HL-60/S4 (cell line): ENCODE results near the gene PDGFD.
"Not testable (repeated sequence)": the region's sequence is repeated elsewhere in the genome, so short reads cannot be mapped to it uniquely, and the experiment has no call there.

Source experiments
- in situ Hi-C: fragments of 300-500 bp; cut with MboI; formaldehyde crosslinking; loops from 2 replicates; pipeline ENCODE4 v1.14.3; 2022; ENCODE audit warnings: low sequenced_read_pairs

The PDGFD gene

DNA sequence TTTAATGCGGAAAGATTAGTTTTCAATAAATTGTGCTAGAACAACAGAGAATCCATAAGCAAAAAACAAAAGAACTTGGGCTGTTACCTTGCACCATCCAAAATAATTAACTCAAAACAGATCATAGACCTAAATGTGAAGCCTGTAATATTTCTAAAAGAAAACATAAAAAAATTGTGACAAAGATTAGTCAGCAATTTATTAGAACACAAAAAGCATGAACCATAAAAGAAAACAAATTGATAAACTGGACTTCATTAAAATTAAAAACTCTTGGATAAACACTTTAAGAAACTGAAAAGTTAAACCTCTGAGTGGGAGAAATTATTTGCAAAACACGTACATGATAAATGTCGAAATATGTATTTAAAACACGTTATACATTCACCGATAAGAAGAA, 106.0 kb downstream of the PDGFD start:
- in situ Hi-C loops: no loop called here

DNA sequence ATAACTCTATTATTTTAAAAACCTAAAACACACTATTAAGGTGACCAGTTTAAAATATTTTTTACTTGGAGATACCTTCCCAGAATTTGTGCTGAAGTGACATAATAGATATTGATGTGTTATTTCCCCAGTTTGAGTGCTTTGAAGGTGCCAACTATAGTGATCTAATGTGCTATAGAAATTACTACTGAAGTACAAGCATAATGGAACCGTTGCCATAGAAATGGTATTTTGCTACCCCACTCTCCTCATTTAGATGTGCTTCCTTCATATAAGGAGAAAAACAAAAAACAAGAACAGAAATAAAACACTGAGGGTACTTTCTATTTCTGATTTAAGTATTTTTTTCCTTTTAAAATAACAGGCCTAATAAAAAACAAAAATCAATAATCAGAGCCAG, 108.4 kb downstream of the PDGFD start:
- in situ Hi-C loops: no loop called here

DNA sequence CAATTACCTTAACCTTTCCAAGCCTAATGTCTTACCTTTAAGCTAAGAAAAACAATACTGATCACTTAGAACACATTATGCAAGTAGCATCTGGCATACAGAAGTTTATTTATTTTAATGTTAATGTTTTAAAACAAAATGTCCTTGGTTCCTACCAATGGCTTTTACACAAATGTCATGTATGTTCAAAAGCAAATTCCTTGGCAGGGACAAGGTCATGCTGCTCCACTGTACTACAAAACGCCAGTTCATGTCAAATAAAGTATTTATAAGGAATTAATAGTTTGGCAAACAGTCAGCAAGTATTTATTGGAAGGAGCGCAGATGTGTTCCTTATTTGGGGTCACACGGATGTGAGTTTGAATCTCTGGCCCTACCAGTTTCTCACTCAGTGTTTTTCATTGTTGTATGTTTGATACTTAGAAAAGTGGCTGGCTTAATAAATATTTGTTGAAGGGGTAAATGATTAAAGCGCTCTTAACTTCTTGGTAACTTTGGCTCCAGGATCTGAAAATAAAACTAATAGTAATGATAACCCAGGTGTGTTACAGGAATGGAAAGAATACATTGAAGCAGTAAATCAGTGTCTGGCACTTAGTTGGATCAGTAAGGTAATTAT, 108.9 kb downstream of the PDGFD start:
- in situ Hi-C loops: no loop called here

DNA sequence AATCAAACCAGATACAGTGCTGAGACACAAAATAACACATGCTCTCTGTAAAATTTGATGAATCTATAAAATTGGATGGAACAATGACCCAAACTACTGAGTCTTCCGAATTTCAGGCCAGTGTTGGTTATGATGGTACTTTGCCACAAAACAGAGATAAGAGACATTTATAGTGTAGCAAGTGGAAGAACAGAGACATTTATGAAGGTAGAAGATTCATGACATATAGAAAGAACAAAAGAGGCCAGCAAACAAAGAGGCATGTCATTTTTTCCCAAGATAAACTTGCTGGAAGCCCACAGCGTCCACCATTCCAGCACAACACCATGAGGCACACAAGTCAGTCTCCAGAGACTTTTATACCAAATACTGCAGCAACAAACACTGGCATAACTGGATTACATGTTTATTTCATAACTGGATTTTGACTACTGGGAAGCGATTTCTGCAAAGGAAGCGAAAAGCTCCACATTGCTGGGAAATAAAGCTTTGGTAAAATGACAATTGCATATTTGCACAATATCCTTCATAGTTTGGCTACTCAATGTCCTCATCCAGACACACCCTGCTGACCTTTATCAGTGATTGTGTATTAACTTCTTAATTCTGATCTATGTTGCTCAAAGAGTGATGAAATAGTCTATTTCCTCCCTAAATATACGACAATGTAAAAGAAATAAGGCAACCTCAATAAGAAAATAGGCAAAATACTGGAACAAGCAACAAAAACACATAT, 110.0 kb downstream of the PDGFD start:
- in situ Hi-C loops: no loop called here

DNA sequence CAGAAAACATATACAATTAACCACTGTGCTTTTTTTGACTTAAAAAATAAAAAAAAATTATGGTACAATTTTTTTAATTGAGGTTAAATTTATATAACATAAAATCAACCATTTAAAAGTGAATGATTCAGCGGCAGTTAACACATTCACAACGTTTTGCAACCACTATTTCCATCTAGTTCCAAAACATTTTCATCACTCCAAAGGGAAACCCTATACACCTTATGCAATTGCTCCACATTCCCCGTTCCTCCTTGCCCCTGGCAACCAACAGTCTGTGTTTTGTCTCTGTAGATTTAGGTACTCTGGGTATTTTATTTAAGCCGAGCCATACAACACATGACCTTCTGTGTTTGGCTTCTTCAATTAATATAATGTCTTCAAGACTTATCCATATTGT, 112.2 kb downstream of the PDGFD start:
- in situ Hi-C loops: no loop called here

DNA sequence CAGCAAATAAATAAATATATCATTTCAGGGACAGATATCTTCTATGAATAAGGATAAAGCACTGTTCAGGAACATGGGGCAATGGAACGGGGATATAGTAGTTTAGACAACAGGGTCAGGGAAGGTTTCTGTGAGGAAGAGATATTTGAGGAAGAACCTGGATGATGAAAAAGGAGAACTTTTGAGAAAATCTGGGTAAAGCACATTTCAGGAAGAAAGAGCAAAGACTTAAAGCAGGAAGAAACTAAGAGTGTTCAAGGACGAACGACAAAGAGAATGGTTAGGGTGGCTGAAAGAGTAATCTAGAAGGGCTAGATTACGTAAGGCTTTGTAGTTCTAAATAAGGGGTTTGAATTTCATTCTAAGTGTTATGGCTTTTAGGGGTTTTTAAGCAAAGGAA, 114.8 kb downstream of the PDGFD start:
- in situ Hi-C loops: no loop called here

DNA sequence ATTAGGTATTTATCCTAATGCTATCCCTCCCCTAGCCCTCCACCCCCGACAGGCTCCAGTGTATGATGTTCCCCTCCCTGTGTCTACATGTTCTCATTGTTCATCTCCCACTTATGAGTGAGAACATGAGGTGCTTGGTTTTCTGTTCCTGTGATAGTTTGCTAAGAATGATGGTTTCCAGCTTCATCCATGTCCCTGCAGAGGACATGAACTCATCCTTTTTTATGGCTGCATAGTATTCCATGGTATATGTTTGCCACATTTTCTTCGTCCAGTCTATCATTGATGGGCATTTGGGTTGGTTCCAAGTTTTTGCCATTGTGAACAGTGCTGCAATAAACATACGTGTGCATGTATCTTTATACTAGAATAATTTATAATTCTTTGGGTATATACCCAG, 117.1 kb downstream of the PDGFD start:
- in situ Hi-C loops: not testable (repeated sequence)

DNA sequence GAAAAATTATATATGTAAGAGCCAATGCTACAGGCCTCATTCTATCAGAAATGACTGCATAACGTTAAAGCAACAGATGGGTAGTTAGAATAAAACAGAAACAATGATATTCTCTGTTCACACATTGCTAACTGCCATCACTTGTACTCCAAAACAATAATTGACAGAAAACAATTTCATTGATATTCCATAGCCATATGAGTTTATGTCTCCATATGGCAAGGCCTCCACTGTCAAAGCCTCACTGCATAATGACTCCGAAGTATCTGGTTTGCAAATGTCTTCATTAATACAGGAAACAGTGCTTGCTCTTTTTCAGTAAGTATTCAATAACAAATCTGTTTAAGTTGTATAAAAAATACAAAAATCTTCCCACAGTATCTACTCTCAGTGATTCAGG, 117.6 kb downstream of the PDGFD start:
- in situ Hi-C loops: no loop called here

DNA sequence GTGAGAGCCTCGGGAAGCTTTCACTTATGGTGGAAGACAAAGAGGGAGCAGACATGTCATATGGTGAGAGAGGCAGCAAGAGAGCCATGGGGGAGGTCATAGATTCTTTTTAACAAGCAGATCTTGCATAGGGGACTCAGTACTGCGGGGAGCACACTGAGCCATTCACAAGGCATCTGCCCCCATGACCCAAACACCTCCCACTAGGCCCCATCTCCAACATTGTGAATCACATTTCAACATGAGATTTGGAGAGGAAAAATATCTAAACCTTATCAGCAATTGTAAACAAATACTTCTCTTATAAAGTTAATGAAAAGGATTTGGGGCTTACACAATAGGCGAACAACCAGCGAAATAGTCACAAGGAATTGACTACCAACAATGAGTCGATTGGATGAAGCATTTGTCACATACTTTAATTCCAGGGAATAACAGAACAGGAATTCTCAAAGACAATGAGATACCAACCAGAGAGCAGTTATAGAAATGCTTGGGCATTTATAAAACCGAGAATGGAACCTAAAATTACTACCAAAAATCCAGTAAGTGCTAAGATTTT, 120.2 kb downstream of the PDGFD start:
- in situ Hi-C loops: no loop called here

DNA sequence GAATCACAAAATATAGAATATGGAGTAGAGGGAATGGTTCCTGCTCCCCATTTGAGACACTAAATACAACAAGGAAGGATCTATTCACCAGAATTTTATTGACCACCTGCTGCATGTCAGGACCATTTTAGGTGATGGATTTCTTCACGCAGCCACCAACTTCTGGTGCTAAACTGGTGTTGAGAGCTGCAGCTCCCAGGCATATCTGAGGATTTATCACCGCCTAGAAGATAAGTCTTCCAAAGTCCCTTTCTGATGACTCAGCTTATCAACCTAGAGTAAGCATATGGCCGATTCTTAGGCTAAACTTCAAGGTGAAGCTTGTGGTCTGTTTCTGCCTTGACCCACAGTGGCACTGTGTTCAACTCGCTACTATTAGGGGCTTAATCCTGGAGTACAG, 120.8 kb downstream of the PDGFD start:
- in situ Hi-C loops: no loop called here

DNA sequence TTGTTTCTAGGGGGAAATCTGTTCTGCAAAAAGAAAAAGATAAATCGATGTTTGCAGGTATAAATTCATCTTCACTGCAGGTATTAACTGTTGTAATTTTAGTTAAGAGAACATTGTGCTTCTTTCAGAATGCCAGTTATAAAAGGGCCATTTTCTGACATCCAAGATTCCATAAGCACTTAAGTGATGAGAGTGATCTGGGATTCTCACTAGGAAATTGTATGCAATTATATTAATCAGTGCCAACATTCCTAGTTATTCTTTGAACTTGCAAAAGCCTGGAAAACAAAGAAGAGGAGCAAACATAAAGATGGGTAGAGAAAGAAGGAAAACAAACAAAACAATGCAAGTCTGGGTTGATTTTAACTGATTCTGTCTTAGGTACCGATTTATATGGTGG, 122.2 kb downstream of the PDGFD start:
- in situ Hi-C loops: no loop called here

DNA sequence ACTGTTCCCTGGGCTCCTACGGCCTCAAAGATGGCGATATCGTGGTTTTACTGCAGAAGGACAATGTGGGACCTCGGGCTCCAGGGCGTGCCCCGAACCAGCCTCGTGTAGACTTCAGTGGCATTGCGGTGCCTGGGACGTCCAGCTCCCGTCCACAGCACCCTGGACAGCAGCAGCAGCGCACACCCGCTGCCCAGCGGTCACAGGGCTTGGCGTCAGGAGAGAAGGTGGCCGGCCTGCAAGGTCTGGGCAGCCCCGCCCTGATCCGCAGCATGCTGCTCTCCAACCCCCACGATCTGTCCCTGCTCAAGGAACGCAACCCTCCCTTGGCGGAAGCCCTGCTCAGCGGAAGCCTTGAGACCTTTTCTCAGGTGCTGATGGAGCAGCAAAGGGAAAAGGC, 127.0 kb downstream of the PDGFD start:
- in situ Hi-C loops: no loop called here

DNA sequence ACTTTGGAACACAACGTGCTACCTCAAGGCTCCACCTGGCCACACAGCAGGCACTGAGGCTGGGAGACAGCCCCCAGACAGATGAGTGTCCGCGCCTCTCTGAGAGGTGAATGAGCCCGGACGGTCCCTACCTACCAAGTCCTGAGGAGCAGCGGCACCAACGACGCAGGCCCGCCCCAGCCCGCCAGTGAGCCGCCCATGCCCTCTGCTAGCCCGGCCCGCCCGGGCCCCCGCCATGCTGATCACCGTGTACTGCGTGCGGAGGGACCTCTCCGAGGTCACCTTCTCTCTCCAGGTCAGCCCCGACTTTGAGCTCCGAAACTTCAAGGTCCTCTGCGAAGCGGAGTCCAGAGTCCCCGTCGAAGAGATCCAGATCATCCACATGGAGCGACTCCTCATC, 127.4 kb downstream of the PDGFD start, which contains the start of gene DDI1:
DDI1 (plus strand) TSS at position 53 of the 400 bp plus-strand sequence; CDS start at position 236, 183 bp downstream.
- in situ Hi-C loops: no loop called here

DNA sequence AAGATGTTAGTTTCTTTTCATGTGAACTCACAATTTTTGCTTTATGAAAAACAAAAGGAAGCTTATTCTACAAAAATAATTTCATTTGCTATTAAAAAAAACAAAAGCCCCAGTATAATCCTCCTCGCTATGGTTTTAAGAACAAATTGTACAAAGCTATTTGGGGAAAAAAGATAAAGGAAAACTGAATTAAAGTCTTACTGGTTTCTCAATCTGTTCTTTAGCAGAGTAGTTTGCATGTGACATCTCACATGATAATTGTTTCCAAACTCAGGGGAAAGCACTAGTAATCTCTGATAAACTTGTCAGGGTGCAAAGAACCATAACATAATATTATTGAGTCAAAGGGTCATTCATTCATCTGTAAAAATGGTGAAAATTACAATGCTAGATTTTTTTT, 130.4 kb downstream of the PDGFD start:
- in situ Hi-C loops: no loop called here

DNA sequence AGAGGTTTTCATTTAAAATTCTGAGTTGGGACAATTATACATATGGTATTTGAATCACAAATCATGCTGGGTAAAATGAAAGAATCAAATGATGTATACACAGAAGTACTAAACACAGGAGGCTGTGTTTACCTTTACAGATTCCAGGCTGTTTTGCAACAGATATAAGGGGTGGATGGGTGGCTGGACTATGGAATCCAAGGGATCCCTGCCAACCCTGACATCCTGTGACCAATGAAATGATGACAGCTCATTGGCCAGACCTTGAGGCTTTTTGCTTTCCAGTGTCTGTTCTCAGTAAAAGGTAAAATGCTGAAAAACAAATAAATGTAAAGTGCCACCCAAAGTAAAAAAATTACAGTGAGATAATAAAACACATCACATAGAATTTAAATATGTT, 130.8 kb downstream of the PDGFD start:
- in situ Hi-C loops: no loop called here

DNA sequence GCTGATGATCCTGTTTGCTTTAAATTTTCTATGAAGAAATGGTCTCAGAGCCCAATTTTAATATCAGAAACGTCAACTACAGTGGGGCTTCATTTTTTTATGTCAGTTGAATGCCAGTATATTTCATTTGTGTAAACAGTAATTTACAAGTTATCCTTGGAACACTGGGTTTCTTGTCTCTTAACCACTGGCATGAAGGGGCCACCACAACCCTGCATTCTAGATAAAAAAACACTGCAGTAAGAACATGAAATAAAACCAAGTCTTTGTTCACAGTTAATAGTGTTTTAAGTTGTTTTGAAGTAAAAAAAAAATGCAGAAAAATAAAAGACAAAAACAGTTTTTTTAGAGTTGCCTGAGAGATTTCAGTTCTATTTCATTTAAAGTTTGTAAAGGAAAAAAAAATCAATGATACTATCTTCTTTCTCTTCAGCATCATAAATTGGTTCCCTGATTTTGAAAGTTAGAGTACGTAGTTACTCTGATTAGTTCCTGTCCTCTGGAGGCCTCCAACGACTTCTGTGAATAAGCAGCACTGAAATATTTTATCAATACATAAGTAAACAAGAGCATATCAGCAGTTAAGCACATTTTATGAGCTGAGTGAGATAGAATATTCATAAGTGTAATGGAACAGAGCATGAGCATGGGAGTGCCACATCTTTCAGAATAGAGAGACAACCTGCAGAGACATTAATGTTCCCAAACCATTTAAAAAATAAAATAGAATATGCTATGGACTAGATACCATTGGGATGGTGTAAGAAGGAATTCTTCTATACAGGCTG, 135.3 kb downstream of the PDGFD start:
- in situ Hi-C loops: no loop called here

DNA sequence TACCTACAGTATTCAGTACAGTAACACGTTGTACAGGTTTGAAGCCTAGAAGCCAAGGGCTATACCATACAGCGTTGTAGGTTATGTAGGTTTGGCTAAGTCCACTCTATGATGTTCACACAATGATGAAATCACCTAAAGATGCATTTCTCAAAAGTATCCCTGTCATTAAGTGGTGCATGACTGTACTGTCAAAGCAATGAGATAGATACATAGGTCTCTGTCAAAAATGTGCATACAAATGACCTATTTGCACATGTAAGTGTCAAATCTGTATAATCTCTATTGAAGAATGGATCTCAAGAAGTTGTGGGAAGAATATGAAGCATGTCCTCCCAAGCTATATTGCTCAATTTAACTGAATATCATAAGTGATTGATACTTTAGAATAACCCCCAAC, 139.4 kb downstream of the PDGFD start:
- in situ Hi-C loops: no loop called here

DNA sequence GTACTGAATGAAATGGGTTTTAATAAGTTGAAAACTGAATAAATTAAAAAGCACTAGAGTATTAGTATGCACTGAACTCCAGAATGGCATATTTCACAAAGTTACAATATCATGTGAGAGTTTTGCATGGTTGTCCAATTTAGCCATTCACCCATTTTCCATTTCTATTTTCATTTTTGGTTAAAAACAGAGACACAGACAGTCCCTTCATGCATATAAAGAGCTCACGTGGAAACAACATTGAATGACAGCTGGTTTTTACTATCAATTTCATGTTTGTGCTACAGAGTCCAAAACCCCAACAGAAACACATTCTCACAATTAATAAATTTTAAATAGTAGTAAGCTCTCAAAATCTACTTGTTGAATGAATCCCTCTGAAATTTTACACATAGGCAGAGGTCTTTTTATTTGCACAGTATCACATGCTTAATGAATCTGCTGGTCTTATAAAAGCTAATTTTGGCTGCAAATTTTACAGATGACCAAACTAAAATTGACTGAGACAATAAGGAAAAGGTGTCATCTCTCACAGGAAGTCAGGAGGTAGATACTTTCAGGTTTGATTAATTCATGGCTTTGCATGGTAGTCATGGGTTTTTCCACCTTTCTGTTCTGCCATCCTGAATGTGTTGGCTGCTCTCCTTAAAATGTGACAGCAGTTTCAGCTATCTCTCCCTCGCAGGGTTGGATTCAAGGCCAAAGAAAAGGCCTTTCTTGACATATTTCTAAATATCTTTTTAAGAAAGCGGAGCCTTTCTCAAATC, 148.1 kb downstream of the PDGFD start:
- in situ Hi-C loops: no loop called here

DNA sequence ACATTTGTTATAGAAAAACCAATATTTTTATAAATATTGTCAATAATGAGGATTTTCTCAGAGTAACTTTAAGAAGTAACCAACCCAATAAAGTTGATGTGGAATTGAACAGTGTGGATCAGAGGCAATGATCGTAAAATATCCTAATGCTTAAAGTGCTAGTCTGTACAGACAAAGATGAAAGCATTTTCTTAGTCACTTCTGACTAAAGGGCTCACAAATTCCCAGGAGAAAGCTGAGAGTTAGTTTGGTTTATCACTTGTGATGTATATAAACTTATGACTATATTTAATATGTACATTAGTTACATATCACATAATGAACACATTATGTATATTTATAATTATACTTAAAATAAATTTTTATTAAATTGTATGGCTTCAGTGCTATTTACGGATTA, 152.9 kb downstream of the PDGFD start:
- in situ Hi-C loops: no loop called here

DNA sequence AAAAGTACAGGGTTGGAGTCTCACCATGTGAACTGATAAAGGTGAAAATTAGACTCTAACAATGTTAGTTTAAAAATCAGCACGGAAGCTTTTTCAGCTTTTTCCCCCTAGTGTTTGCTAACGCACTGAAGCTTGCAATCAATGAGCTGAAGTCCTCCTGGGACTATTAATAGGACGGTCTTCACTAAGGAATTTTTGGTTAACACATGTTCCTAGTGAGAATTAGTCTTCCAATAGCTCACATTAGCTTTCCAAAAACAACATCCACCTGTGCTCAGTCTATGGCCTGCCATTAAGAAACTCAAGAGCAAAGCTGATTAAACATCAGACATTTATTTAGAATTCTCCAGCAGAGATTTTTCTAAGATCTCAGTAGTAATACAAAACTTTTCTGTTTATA, 154.2 kb downstream of the PDGFD start:
- in situ Hi-C loops: no loop called here
